A172 (cell line): ENCODE results near the gene HAO2. TPM values are rescaled to one million over a fixed set of nuclear protein-coding genes. Genes with fewer than 3 reads are reported as not detected.

Experiments used
- DNase-seq: peaks from one replicate; pipeline ENCODE4 v3.0.0-alpha.2; 2015; ENCODE audit warnings: low spot score
- total RNA-seq: library from RNA; depleted of rRNA; stranded (reverse); fragments of >200 nt; shearing (Covaris generic); gene quantifications from 2 replicates; pipeline ENCODE4 v1.2.3, GENCODE V29; 2014

The HAO2 gene
- total RNA-seq, 1 experiment from 2014 or later: not detected

GRCh38 chr1:119380304-119380703, 11.7 kb downstream of the HAO2 start:
- DNase-seq: no peak

DNA sequence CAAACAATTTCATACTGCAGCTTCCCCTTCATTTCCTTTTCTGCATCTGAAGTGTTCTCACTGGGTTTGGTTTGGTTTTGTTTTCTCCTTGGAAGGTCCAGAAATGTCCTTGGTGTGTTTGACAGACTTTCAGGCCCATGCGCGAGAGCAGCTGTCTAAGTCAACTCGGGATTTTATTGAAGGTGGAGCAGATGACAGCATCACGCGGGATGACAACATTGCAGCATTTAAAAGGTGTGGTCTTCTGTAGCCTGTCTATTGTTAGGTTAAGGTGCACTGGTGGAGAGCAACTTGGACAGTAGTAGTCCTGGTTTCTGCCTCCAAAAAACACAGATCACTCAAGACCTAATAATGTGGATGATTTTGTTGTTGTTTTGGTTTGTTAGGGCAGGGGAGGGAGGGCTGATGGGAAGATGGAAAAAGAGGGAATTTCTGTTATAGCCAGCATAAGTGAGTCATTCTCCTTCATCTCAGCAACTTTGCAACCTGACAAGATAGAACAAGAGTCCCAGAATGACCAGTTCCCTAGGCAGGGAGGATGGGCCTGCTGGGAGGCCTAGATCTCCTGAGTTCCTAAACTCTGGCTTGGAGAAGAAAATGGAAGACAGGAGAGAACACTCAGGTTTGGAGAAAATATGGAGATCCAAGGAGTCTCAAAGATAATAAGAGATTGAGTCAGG, 12.5 kb downstream of the HAO2 start:
- DNase-seq: no peak

DNA sequence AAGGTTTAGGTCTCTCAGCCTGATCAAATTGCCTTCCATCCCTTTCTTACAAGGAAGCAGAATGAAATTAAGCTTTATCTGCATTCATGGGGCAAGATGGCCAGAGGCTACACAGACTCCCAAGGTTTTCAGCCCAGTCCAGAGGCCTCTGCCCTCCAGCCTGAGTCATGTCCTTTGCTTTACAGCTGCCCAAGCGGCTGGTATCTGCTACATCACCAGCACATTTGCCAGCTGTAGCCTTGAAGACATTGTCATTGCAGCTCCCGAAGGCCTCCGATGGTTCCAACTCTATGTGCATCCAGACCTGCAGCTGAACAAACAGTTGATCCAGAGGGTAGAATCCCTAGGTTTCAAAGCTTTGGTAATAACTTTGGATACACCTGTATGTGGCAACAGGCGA, 16.0 kb downstream of the HAO2 start:
- no peak for DNase-seq

DNA sequence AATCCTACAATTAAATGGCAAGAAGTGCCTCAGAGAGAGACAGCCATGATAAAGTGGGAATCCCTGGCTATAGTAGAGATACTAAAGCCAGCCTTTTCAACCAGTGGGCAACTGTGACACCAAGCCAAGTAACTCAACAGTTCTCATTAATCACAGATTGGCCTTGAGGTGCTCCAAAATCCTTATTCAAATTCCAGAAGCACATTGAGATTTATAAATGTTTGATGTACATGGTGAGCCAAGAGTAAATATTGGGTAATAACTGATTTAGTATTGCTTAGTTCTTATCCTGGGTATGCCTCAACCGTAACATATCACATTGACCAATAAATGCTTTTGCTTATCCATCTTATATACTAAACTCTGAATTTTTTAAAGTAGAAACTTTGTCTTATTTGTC, 17.1 kb downstream of the HAO2 start:
- DNase-seq: no peak

DNA sequence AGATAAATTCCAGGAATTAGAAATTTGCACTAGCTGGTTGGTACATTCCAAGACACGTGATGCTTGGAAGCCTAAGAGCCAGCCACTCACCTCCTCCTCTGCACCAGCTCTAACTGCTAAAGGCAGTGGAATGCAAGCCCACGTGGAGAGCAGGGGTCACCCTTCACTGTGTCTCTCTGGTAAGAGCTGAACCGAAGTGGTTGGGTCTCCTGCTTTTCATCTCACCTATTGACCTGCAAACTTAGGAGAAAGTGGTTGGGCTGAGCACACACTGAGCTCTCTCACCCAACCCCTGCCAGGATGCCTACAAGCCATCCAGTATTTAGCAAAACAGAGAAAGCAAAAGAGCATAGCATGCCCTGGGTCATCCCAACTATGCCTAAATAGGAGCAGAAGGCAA, 19.3 kb downstream of the HAO2 start:
- DNase-seq: no peak

DNA sequence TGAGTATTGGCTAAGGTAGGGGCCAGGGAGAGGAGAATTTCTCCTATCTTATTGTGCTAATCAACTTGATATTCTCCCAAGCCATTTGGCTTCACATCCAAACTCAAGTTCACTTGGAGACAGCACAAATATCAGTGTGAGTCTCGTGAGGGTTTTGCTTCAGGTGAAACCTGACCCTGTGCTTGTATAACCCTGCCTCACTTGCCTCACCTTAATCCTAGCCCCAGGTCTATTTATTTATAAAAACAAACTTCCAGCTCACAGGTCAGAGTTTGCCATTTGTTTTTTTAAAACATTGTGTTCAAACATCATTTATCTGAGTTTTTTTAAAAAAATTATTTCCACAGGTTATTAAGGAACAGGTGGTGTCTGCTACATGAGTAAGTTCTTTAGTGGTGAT, 19.9 kb downstream of the HAO2 start:
- DNase-seq: no peak

DNA sequence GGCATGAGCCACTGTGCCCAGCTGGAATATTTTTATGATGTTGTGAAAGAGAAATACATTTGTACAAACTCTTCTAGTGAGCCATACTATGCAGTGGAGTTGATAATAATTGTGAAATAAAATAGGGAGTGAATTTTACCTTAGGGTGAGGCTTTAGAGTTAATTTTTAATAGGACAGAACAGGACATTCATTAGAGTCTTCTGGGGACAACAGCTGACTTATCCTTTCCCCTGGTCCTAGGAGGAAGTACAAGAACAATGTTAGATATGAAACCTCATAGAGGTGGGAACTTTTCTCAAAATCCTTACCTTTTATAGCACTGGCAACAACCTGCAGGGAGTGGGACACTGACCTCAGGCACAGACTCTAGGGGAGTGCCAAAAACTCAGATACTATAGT, 21.9 kb downstream of the HAO2 start:
- DNase-seq: no peak

DNA sequence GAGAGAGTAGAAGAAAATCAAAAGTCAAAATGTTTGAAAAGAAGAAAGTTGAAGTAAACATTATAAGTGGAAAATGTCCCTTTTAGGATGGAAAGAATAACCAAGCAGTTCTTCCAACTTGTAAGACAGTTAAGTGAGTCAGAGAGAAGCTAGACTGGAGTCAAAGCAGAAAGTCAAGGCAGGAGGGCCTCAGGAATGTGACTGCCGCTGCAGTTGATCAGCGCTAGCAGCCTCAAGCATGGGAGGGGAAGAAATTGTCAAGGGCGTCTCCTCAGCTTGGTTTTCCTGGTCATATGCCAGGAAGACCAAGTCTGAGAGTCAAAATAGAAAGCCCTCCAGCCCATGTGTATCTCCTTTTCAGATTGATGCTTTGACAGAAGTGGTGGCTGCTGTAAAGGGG, 23.2 kb downstream of the HAO2 start:
- no peak for DNase-seq

DNA sequence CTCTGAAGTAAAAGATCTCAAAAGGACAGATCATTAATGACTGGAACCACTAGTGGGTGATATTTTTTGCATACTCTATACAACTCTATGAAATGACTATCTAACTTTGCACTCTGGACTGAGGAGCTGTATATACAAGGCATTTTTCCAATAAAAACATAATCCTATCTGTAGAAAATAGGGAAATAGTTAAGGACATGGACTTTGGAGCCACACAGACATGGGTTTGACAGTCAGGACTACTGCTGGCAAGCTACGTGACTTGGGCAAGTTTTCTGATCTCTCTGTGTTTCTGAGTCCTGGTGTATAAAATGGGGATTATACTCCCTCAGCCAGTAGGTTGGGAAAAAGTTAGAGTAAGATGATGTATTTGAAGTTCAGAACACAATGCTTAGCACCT, 25.5 kb downstream of the HAO2 start:
- DNase-seq: no peak

GRCh38 chr1:119396982-119397381, 28.4 kb downstream of the HAO2 start:
- DNase-seq: no peak

DNA sequence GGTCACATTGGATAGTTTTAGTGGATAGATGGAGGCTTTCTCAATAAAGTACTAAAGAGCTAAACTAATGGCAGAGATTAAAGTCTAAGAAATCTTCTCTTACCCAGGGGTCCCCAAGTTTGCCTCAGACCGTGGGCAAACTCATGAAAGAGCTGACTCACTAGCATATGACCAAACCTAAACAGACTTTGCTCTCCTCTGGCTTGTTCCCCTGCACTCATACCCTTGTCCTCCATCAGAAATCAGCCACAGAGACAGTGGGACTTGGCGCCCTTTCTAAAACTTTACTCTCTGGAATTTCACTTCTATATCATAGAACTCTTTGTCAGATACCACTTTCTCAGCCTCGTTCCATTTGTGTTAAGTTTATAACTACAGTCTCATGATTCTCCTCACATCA, 29.4 kb downstream of the HAO2 start:
- no peak for DNase-seq

- no peak for DNase-seq
Observed at GRCh38 chr1:119404736-119405135, 36.2 kb downstream of the HAO2 start.

DNA sequence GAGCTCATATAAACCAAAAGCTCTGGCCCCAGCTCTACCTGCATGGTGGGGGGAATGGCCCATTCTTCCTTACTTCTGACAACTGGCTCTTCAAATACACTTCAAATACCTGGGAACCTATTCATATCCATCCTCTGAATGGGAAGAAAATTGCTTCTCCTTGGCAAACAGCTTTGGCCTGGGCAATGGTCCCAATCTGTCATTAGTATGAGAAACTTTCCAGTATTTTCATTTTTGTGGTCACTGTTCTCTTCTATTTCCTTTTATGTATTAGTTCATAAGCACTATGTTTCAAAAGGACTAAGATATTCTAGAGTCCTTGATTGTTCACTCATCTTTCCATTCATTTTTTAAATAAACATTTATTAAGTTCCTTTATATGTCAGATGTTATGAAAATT, 41.1 kb downstream of the HAO2 start:
- DNase-seq: no peak

GRCh38 chr1:119410961-119411360, 42.4 kb downstream of the HAO2 start:
- no peak for DNase-seq

DNA sequence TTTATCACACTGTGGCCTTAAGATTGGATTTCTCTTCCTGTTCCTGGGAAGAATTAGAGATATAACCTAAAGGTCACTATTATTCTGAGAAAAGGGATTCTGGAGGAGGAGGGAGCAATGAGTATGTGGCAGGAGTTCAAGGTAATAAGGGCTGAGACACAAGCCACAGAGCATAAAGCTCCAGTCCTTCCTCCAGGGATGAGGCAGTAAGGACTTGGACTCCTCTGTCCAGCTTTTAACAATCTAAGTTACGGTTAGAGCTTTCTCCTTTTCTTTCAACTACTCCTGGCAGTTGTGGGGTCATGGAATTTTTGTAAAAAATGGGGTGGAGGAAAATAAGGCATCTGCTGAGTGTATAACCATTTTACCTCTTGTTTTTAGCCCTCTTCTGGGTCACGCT, 46.4 kb downstream of the HAO2 start, which contains the start of gene HSD3B2:
HSD3B2 (plus strand) TSS at position 201 of the 400 bp plus-strand sequence. CDS start 270 bp downstream, outside the sequence.
- DNase-seq: no peak

GRCh38 chr1:119416006-119416640, 47.5 kb downstream of the HAO2 start:
- DNase-seq: no peak

GRCh38 chr1:119419109-119419508, 50.5 kb downstream of the HAO2 start:
- DNase-seq: no peak

DNA sequence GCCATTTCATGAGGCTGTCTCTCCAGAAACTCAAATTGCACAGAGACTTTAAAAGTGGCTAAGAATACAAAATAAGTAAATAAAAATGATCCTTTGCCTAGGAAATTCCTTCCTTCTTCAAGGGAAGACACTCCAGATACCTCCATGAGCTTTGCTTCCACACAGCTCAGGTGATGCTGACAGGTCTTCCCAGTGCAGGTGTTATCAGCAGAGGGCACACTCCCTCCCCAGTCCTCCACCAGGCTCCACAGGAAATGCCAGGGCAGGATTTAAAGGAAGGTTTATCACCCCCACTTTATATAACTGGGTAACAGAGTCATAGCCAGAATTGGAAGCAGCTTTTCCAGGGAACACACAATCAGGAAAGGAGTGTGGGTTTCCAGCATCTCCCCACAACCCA, 52.1 kb downstream of the HAO2 start:
- no peak for DNase-seq

DNA sequence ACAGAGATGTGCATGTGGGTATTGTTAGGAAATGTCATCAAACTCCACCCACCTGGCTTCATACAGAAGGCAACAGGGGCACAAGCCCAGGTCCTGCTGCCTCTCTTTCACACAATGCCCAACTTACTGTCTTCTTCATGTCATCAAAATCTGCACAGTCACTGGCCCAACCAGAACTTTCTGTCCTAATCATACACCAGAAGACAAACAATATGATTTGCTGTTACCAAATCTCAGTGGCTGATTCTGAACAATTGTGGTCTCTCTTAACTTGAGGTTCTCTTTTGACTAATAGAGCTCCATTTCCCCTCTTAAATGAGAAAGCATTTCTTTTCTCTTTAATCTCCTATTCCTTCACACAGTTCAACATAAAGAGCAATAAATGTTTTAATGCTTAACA, 54.0 kb downstream of the HAO2 start:
- DNase-seq: no peak

GRCh38 chr1:119428991-119429390, 60.4 kb downstream of the HAO2 start:
- no peak for DNase-seq

GRCh38 chr1:119429687-119430086, 61.1 kb downstream of the HAO2 start:
- DNase-seq: no peak

GRCh38 chr1:119430486-119430885, 61.9 kb downstream of the HAO2 start:
- DNase-seq: no peak

DNA sequence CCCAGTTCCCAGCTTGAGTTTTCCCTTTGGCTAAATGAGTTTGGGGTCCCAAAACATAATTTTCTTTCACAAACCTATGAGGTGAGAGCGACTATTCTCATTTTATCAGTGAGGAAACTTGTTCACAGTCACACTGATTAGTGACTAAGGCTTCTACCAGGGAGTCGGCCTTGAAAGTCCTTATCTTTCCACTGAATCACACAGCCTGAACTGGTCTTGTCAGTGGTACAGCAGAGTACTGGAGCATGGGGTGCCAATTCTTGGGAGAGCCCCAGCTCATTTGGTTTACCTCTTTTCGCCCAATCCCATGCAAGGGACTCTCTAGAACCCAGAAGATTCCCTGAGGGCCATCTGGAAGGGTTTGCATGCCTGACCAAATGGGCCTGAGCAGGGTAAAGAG, 63.3 kb downstream of the HAO2 start:
- no peak for DNase-seq

GRCh38 chr1:119435052-119435451, 66.5 kb downstream of the HAO2 start:
- no peak for DNase-seq
